A673 (cell line): ENCODE data around the gene VSIG10L. TPM values are rescaled to one million over a fixed set of nuclear protein-coding genes. Genes with fewer than 3 reads are reported as not detected.

Source experiments
- BruUV-seq: library from RNA; stranded (reverse); fragments of 400-500 nt; replicated peaks from 2 replicates; lab custom pipeline; 2021; lab: Mats Ljungman, UMichigan
- CTCF ChIA-PET: fragments of 300-600 bp; sonication (Branson Sonifier 250); formaldehyde crosslinking; loops from one replicate; lab custom pipeline; 2022; ENCODE audit warnings: antibody characterized with exemption; lab: Charles Lee
- POLR2A ChIA-PET: fragments of 300-600 bp; sonication (Branson Sonifier 250); formaldehyde crosslinking; loops from one replicate; lab custom pipeline; 2022; ENCODE audit warnings: antibody characterized with exemption; ENCODE audit not compliant: low non-redundant PET; lab: Charles Lee
- DNase-seq: peaks from one replicate; pipeline ENCODE4 v3.0.0-alpha.2; 2015; ENCODE audit warnings: low spot score
- H3K27ac ChIP-seq: fragments of 200-600 bp; sonication (generic); 2 replicates; pipeline ENCODE4 v1.5.1; 2016; ENCODE audit warnings: mixed run types, low read depth, mild to moderate bottlenecking, mixed read lengths, antibody characterized with exemption, low read length; ENCODE audit not compliant: poor library complexity, severe bottlenecking
- H3K27me3 ChIP-seq: fragments of 200-600 bp; sonication (generic); replicated peaks from 2 replicates; pipeline ENCODE4 v1.6.1; 2017; ENCODE audit warnings: mixed run types, low read depth, mild to moderate bottlenecking, mixed read lengths, antibody characterized with exemption, low read length; ENCODE audit not compliant: insufficient read depth, poor library complexity
- H3K36me3 ChIP-seq: fragments of 200-600 bp; sonication (generic); 2 replicates; pipeline ENCODE4 v1.6.1; 2016; ENCODE audit warnings: mixed run types, mild to moderate bottlenecking, mixed read lengths, antibody characterized with exemption, low read length; ENCODE audit not compliant: insufficient read depth, poor library complexity, severe bottlenecking
- H3K4me1 ChIP-seq: fragments of 200-600 bp; sonication (generic); 2 replicates; pipeline ENCODE4 v1.6.1; 2017; ENCODE audit warnings: mixed run types, mild to moderate bottlenecking, mixed read lengths, antibody characterized with exemption, low read length; ENCODE audit not compliant: insufficient read depth, poor library complexity, severe bottlenecking
- H3K4me3 ChIP-seq: fragments of 200-600 bp; sonication (generic); 2 replicates; pipeline ENCODE4 v1.5.1; 2016; ENCODE audit warnings: low read depth, mixed run types, mild to moderate bottlenecking, mixed read lengths, low read length; ENCODE audit not compliant: poor library complexity, severe bottlenecking
- H3K9me3 ChIP-seq: fragments of 200-600 bp; sonication (generic); 2 replicates; pipeline ENCODE4 v1.6.1; 2016; ENCODE audit warnings: mixed run types, low read depth, mild to moderate bottlenecking, mixed read lengths, antibody characterized with exemption, low read length; ENCODE audit not compliant: poor library complexity, severe bottlenecking
- EZH2 ChIP-seq: fragments of 200-600 bp; sonication (generic); IDR thresholded peaks from 2 replicates; pipeline ENCODE4 v1.6.1; 2017; ENCODE audit warnings: borderline replicate concordance, low read depth, mild to moderate bottlenecking, mixed read lengths, antibody characterized with exemption, low read length; ENCODE audit not compliant: poor library complexity, severe bottlenecking
- intact Hi-C: fragments of 100-400 bp; cut with micrococcal nuclease; formaldehyde crosslinking; loops from one replicate; pipeline ENCODE4 v1.10.0; 2022; ENCODE audit not compliant: unreplicated experiment
- total RNA-seq: library from RNA; stranded (reverse); gene quantifications from 2 replicates; pipeline ENCODE4 v1.2.3, GENCODE V29; 2021
- TF ChIP-seq, protein P1 (sequence below): fragments of 300-800, 200-600 bp; sonication (generic); conservative IDR thresholded peaks from 2 replicates; pipeline ENCODE4 v1.5.1; 2017; ENCODE audit warnings: low read depth, mild to moderate bottlenecking, antibody characterized with exemption, low read length, moderate library complexity, mixed read lengths

The VSIG10L gene
- total RNA-seq, 1 experiment from 2014 or later: 0.69 TPM

- no peaks in the 10 kb centered on the region for H3K4me1 ChIP-seq
- H3K4me3 ChIP-seq: no peak overlapping the region
- DNase-seq: no peak
- CTCF ChIA-PET: interaction anchor here (1.1 kb wide), 1 partner anchor 34 kb away, joined by 3 read pairs; no protein-coding TSS in a partner anchor
- intact Hi-C loops: loop anchor here (10.0 kb wide), 1 partner anchor 333 kb away; no protein-coding TSS in a partner anchor
- POLR2A ChIA-PET: no interaction called here
- TF ChIP-seq EZH2: no peak
- TF ChIP-seq, protein P1, sequence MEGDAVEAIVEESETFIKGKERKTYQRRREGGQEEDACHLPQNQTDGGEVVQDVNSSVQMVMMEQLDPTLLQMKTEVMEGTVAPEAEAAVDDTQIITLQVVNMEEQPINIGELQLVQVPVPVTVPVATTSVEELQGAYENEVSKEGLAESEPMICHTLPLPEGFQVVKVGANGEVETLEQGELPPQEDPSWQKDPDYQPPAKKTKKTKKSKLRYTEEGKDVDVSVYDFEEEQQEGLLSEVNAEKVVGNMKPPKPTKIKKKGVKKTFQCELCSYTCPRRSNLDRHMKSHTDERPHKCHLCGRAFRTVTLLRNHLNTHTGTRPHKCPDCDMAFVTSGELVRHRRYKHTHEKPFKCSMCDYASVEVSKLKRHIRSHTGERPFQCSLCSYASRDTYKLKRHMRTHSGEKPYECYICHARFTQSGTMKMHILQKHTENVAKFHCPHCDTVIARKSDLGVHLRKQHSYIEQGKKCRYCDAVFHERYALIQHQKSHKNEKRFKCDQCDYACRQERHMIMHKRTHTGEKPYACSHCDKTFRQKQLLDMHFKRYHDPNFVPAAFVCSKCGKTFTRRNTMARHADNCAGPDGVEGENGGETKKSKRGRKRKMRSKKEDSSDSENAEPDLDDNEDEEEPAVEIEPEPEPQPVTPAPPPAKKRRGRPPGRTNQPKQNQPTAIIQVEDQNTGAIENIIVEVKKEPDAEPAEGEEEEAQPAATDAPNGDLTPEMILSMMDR: no peak
- H3K36me3 ChIP-seq: no peaks in the 10 kb centered on the region
- H3K27me3 ChIP-seq: peaks cover 8% of the 10 kb centered on the region
- no peak overlapping the region for H3K27ac ChIP-seq
- H3K9me3 ChIP-seq: no peaks in the 10 kb centered on the region
- no TSS peak for BruUV-seq
Measured at GRCh38 chr19:51331716-51332115, 10.2 kb downstream of the VSIG10L start.

DNA sequence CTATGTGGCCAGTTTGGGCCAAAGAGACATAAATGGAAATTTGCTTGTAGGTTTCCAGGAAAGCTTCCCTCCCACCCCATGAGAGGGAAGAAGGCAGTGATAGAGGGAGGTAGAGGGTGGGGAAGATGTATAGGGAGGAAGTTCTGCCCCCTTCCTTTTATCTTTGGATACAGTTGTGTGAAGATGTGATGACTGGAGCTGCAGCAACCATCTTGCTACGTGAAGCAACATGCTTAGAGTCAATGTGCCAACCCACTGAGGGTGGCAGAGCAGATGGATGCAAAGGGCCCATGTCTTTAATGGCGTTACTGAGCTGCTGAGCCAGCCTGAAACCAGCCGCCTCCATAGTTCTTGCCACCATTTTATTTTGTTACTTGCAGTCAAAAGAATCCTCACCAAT is 10.7 kb downstream of the VSIG10L start:
- TF ChIP-seq, protein P1: no peak
- no peak for TF ChIP-seq EZH2
- CTCF ChIA-PET: no interaction called here
- no peak overlapping the region for H3K4me3 ChIP-seq
- no TSS peak for BruUV-seq
- H3K4me1 ChIP-seq: no peaks in the 10 kb centered on the region
- H3K9me3 ChIP-seq: no peaks in the 10 kb centered on the region
- no peak for DNase-seq
- intact Hi-C loops: loop anchor here (10.0 kb wide), 1 partner anchor 334 kb away; no protein-coding TSS in a partner anchor
- POLR2A ChIA-PET: no interaction called here
- H3K36me3 ChIP-seq: no peaks in the 10 kb centered on the region
- H3K27me3 ChIP-seq: peaks cover 8% of the 10 kb centered on the region
- H3K27ac ChIP-seq: no peak overlapping the region

GRCh38 chr19:51330366-51330765 is 11.6 kb downstream of the VSIG10L start:
- intact Hi-C loops: loop anchor here (10.0 kb wide), 1 partner anchor 334 kb away; no protein-coding TSS in a partner anchor
- TF ChIP-seq, protein P1: no peak
- no peak for TF ChIP-seq EZH2
- POLR2A ChIA-PET: no interaction called here
- Histone ChIP-seq H3K27me3 (peaks cover 8% of the 10 kb centered on the region), H3K4me1 (no peaks in the 10 kb centered on the region), H3K4me3 (no peak overlapping the region), H3K9me3 (no peaks in the 10 kb centered on the region), H3K36me3 (no peaks in the 10 kb centered on the region), H3K27ac (no peak overlapping the region)
- no peak for DNase-seq
- no TSS peak for BruUV-seq
- CTCF ChIA-PET: no interaction called here
